HTERT RPE-1 (cell line): ENCODE data around the gene UNCX.
"Not testable (repeated sequence)": the region's sequence is repeated elsewhere in the genome, so short reads cannot be mapped to it uniquely, and the experiment has no call there.

Experiments
- in situ Hi-C: fragments of 300-500 bp; cut with MboI; formaldehyde crosslinking; loops from 4 replicates; pipeline ENCODE4 v1.14.3; 2020; ENCODE audit warnings: low sequenced_read_pairs

UNCX gene

GRCh38 chr7:1232623-1233332 is at the start of gene UNCX:
TSS of gene UNCX (plus strand) at chr7:1232872. CDS start at chr7:1233018, 146 bp downstream.
- in situ Hi-C loops = no loop called here

GRCh38 chr7:1187127-1187526 is 45.5 kb upstream of the UNCX start:
- in situ Hi-C loops = no loop called here

GRCh38 chr7:1188720-1189294 is 43.9 kb upstream of the UNCX start:
- in situ Hi-C loops = no loop called here

GRCh38 chr7:1189986-1190772 is 42.5 kb upstream of the UNCX start:
- in situ Hi-C loops = no loop called here

GRCh38 chr7:1192171-1192676 is 40.4 kb upstream of the UNCX start:
- in situ Hi-C loops = no loop called here

GRCh38 chr7:1193593-1194424 is 38.9 kb upstream of the UNCX start:
- in situ Hi-C loops = no loop called here

GRCh38 chr7:1196441-1196840 is 36.2 kb upstream of the UNCX start:
- in situ Hi-C loops = not testable (repeated sequence)

- in situ Hi-C loops = no loop called here
Observed at GRCh38 chr7:1196950-1197349, 35.7 kb upstream of the UNCX start.

GRCh38 chr7:1197997-1198625 is 34.6 kb upstream of the UNCX start:
- in situ Hi-C loops = no loop called here

GRCh38 chr7:1200045-1200444 is 32.6 kb upstream of the UNCX start:
- in situ Hi-C loops = no loop called here

- in situ Hi-C loops = no loop called here
Observed at GRCh38 chr7:1201916-1202315, 30.8 kb upstream of the UNCX start.

- in situ Hi-C loops = not testable (repeated sequence)
Observed at GRCh38 chr7:1202914-1203313, 29.8 kb upstream of the UNCX start.

- in situ Hi-C loops = no loop called here
Observed at GRCh38 chr7:1204460-1205140, 28.1 kb upstream of the UNCX start.

GRCh38 chr7:1205742-1206141 is 26.9 kb upstream of the UNCX start:
- in situ Hi-C loops = not testable (repeated sequence)

- in situ Hi-C loops = no loop called here
Observed at GRCh38 chr7:1209097-1209496, 23.6 kb upstream of the UNCX start.

GRCh38 chr7:1210321-1210978 is 22.2 kb upstream of the UNCX start:
- in situ Hi-C loops = no loop called here

- in situ Hi-C loops = no loop called here
Observed at GRCh38 chr7:1210979-1211608, 21.6 kb upstream of the UNCX start.

GRCh38 chr7:1211611-1212010 is 21.1 kb upstream of the UNCX start:
- in situ Hi-C loops = no loop called here

- in situ Hi-C loops = not testable (repeated sequence)
Observed at GRCh38 chr7:1212025-1212424, 20.6 kb upstream of the UNCX start.
